Stimulated activated effector memory CD8-positive, alpha-beta T cell treated with anti-CD3 and anti-CD28 coated beads, Interleukin-12 subunit alpha, Interleukin-12 subunit beta, amount 100 ng/mL, for 72 hours (primary cell): Measurements from ENCODE around the gene GNAQ.

Experiments
- ATAC-seq: fragments of 150-1000 bp; cut with Tn5 transposase; 2 replicates; pipeline ENCODE4 v1.10.0; 2021
- DNase-seq, 2 donors: peaks; one replicate each; pipeline ENCODE4 v3.0.0; 2021 to 2022; ENCODE audit warnings: low spot score in 2 of 2
- H3K27ac Mint-ChIP-seq: one replicate; pipeline ENCODE4 v1.8.0; 2022; ENCODE audit warnings: mild to moderate bottlenecking, mixed read lengths
- H3K36me3 Mint-ChIP-seq: one replicate; pipeline ENCODE4 v1.8.0; 2022; ENCODE audit warnings: mild to moderate bottlenecking, mixed read lengths
- H3K4me1 Mint-ChIP-seq: one replicate; pipeline ENCODE4 v1.8.0; 2022; ENCODE audit warnings: mixed read lengths
- H3K4me3 Mint-ChIP-seq: one replicate; pipeline ENCODE4 v1.8.0; 2022; ENCODE audit warnings: mild to moderate bottlenecking, mixed read lengths
- H3K9me3 Mint-ChIP-seq: one replicate; pipeline ENCODE4 v1.8.0; 2022; ENCODE audit warnings: mixed read lengths

Gene GNAQ

DNA sequence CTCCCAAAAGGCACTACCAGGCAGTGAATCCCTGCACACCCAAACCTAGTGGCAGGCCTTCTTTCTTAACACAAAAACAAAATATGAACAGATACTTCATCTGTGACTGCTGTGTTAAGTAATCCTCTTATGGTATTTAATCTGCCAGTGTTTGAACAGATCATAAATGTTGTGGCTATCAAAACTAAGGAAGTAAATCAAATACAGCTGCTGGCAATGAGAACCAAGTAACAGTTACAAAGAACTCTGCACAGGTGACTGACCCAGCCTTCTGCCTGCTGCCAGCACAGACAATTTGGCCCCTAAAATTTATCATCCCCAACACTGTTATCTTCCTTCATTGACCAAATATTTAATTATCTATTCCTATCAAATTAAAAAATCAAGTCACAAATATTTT is 78.0 kb downstream of the GNAQ start:
- no peak overlapping the region for H3K27ac Mint-ChIP-seq
- ATAC-seq (no peak), DNase-seq (no peak)
- no peaks in the 10 kb centered on the region for H3K9me3 Mint-ChIP-seq
- H3K4me1 Mint-ChIP-seq, result peaks cover 9% of the 10 kb centered on the region
- no peaks in the 10 kb centered on the region for H3K36me3 Mint-ChIP-seq
- no peak overlapping the region for H3K4me3 Mint-ChIP-seq

DNA sequence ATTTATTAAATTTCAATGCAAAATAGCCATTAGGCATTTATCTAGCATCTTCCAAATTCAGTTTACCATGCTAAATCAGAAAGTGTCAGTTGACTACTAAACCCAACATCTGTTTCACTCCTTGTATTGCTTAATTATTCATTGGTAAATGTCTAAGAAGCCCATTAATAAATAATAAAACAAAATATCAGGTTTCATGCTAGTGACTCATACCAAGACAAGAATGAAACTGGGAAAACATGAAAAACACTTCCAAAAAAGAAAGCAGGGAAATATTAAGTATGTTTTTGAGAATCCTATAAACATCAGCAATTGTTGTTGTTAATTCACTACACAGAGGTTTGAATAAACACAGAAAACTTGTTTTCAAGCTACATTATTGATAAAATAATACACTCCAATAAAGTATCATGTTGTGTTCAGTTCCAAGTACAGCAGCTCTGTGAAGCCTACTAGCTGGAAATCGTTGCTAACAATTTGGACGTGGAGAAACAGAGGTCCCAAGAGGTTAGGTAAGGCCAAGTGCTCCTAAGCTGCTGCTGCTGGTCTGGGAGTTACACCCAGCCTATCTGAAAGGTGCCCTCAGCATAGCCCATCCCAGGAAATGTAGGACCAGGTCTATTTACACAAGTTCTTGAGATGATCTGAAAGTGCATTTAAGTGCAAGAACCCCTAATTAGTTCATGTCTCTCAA is 78.8 kb downstream of the GNAQ start:
- ATAC-seq (no peak), DNase-seq (no peak)
- Mint-ChIP-seq H3K27ac (no peak overlapping the region), H3K4me3 (no peak overlapping the region), H3K9me3 (no peaks in the 10 kb centered on the region), H3K4me1 (peaks cover 6% of the 10 kb centered on the region), H3K36me3 (no peaks in the 10 kb centered on the region)

DNA sequence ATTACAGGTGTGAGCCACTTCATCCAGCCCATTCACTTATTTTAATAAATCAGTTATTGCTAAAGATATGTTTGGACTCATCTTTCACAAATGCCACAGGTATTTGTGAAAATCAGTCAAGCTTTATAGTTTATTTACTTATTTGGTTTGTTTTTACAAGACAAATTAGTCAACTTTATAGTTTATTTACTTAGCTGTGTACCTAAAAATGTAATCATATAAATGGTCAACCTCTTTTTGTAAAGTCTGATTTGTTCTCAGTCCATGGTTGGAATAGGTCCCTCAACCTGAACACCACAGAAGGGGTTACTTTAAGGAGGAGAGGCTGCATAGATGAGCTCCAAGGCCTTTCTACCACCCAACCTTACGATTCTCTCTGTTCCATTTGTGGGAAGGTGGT is 80.2 kb downstream of the GNAQ start:
- H3K9me3 Mint-ChIP-seq, result no peaks in the 10 kb centered on the region
- no peak overlapping the region for H3K4me3 Mint-ChIP-seq
- ATAC-seq, result no peak
- no peak for DNase-seq
- H3K27ac Mint-ChIP-seq, result no peak overlapping the region
- peaks cover 4% of the 10 kb centered on the region for H3K4me1 Mint-ChIP-seq
- H3K36me3 Mint-ChIP-seq, result no peaks in the 10 kb centered on the region

DNA sequence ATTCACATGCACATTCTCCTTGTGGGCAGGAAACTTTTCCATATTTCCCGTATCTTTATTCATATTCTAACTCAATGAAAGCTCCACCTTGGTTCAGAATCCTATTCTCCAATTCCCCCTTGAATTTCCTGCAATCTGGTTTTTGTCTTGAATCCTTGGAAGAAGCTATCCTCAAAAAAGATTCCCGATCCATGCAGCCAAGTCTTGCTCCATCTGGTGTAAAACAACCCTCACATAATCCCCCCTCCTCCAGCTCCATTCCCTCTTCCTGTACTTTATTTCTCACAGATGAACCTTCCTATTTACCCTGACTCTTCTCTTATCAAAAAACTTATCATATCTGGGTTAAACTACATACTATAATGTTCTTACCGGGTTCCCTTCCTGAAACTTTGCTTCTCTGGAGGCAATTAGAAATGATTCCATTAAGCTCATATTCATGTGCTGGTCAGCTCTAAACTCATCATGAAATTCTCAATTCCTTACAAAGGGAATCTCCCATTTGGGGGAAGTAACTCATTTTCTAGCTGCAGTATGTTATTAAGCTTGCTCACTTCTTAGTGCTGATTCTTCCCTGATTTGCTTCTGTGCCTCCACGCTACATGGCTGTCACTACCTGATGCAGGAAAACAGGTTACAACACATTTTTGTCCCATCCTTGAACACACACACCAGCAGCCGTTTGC is 81.7 kb downstream of the GNAQ start:
- H3K36me3 Mint-ChIP-seq, result no peaks in the 10 kb centered on the region
- no peaks in the 10 kb centered on the region for H3K9me3 Mint-ChIP-seq
- no peak overlapping the region for H3K4me3 Mint-ChIP-seq
- ATAC-seq (no peak), DNase-seq (no peak)
- peaks cover 4% of the 10 kb centered on the region for H3K4me1 Mint-ChIP-seq
- no peak overlapping the region for H3K27ac Mint-ChIP-seq

DNA sequence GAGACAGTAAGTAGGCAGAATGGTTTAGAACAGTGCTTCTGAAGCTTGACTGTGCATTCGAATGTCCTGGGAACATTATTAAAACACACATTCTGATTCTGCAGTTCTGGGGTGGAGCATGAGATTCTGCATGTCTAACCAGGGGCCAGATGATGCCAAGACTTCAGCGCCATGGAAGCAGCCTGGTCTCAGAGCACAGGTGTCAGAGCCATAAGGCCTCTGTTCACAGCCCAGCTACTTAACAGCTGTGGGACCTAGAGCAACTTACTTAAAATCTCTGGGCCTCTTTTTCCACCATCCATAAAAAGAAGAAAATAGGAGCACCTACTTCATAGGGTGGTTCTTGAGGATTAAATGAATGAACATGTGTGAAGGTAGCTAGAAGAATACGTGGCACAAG is 84.0 kb downstream of the GNAQ start:
- Mint-ChIP-seq H3K9me3 (no peaks in the 10 kb centered on the region), H3K36me3 (no peaks in the 10 kb centered on the region), H3K4me3 (no peak overlapping the region), H3K4me1 (peaks cover 4% of the 10 kb centered on the region), H3K27ac (no peak overlapping the region)
- ATAC-seq (no peak), DNase-seq (no peak)

DNA sequence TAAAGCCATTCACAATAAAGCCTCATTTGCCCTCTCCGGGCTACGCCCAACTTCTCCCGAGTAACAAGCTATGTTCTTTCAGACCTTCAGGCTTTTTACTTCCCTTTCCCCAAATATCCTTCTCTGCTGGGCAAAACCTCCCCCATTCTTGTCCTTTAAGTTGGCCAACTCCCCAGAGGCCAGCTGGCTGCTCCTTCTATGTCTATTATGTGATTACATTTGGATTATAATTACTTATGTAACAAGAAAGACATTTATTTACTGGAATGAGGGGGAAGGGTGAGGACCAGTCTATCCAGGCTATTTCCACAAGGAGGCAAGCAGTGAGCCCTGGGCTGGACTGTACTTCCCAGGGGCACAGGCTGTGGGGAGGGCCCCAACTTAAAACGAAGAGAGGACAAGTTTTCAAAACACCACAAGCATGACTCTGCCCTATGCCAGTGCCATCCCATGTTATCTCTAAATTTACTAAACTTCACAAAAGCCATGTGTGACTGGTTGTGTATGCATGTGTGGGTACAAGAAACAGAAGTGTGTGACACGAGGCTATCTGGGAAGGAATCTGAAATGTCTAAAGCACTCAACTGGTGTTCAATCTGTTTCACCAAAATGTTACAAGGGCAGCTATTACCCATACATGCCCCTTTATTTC is 84.5 kb downstream of the GNAQ start:
- H3K4me1 Mint-ChIP-seq, result peaks cover 4% of the 10 kb centered on the region
- H3K36me3 Mint-ChIP-seq, result no peaks in the 10 kb centered on the region
- H3K4me3 Mint-ChIP-seq, result no peak overlapping the region
- DNase-seq (no peak), ATAC-seq (no peak)
- H3K9me3 Mint-ChIP-seq, result no peaks in the 10 kb centered on the region
- no peak overlapping the region for H3K27ac Mint-ChIP-seq

DNA sequence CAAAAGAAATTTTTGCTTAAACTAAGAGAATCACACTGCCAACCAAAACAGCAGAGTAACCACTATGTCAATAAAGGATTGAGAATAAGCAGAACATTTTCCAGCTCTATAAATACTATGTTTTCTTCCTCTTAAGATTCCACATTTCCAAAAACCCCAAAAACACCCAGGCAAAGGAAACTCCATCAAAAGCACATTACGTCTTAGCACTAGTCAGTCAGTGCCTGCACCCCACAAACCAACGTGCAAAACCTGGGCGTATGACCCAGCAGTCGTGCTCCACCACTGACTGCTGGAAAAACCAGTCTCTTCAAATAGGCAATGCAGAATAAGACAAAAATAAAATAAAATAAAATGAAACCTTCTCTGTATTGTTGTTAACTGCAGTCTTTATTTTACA is 85.3 kb downstream of the GNAQ start:
- Mint-ChIP-seq H3K36me3 (no peaks in the 10 kb centered on the region), H3K27ac (no peak overlapping the region), H3K9me3 (no peaks in the 10 kb centered on the region), H3K4me1 (peaks cover 4% of the 10 kb centered on the region), H3K4me3 (no peak overlapping the region)
- DNase-seq (no peak), ATAC-seq (no peak)

DNA sequence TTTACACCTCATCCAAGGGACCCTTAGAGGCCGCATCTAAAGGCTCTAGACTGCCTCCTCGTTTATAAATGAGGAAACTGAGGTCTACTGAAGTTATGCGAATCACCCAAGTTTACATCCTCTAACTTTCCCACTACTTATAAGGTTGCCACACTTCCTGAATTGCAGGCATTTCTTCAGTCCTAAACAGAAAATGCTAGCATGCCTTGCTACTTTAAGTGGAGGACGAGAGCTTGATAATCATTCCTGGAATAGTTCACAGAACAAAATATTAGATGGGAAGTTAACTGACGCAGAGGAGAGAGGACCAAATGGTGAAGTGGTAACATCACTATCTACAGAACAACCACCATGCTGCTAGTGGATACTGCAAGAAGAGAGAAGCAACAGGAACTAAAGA is 85.8 kb downstream of the GNAQ start:
- ATAC-seq, result no peak
- H3K4me3 Mint-ChIP-seq, result no peak overlapping the region
- no peaks in the 10 kb centered on the region for H3K9me3 Mint-ChIP-seq
- H3K4me1 Mint-ChIP-seq, result peaks cover 4% of the 10 kb centered on the region
- H3K36me3 Mint-ChIP-seq, result no peaks in the 10 kb centered on the region
- H3K27ac Mint-ChIP-seq, result no peak overlapping the region
- no peak for DNase-seq

DNA sequence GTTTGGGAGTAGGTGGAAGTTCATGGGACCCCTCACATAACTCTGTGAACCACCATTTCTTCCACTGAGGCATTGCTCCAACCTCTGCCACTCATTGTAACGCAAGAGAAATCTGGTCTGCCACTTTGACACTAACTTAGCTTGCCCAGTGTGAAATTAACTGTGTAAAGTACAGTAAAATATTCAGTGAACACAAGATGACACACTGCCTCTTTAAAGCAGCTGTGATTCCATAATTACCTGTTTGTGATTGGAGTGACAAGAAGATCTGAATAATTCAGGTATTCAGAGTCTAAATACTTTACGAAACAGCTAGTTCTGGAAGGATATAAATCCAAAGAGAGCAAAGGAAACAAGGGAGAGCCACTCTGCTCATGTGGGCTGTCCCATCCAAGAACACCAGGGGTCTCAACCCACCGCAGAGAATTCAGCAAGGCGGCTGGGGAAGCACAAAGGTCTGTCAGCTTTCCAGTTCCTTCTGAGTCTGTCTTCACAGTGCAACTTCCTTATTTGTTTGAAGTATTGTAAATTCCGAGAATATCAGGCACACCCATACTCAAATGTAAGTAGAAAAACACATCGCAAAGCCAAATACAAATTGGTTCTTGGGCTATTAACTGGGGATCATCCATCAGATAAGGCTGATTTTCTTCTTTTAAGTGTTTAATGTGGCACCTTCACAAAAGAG is 86.9 kb downstream of the GNAQ start:
- DNase-seq (no peak), ATAC-seq (no peak)
- H3K9me3 Mint-ChIP-seq, result no peaks in the 10 kb centered on the region
- no peak overlapping the region for H3K27ac Mint-ChIP-seq
- H3K4me1 Mint-ChIP-seq, result peaks cover 4% of the 10 kb centered on the region
- H3K36me3 Mint-ChIP-seq, result no peaks in the 10 kb centered on the region
- H3K4me3 Mint-ChIP-seq, result no peak overlapping the region

DNA sequence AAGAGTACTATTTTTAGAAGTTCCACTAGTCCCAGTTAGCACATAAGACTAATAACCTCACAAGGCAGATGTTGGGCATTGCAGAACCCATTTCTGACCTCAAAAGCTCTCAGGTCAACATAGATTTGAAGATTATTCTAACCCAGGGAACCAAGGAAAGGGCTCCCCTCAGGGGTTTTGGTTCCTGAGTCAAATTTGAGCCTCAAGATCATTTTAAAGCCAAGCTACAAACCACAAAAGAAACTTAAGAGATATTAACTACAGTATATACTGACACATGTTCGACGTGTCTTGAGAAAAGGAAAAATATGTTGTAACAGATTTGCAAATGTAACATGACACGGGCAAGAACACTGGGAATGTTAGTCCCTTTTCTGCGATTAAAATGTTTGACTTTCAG is 88.6 kb downstream of the GNAQ start:
- Mint-ChIP-seq H3K27ac (no peak overlapping the region), H3K4me1 (peaks cover 9% of the 10 kb centered on the region), H3K4me3 (no peak overlapping the region), H3K9me3 (no peaks in the 10 kb centered on the region), H3K36me3 (no peaks in the 10 kb centered on the region)
- no peak for ATAC-seq
- DNase-seq, result no peak

DNA sequence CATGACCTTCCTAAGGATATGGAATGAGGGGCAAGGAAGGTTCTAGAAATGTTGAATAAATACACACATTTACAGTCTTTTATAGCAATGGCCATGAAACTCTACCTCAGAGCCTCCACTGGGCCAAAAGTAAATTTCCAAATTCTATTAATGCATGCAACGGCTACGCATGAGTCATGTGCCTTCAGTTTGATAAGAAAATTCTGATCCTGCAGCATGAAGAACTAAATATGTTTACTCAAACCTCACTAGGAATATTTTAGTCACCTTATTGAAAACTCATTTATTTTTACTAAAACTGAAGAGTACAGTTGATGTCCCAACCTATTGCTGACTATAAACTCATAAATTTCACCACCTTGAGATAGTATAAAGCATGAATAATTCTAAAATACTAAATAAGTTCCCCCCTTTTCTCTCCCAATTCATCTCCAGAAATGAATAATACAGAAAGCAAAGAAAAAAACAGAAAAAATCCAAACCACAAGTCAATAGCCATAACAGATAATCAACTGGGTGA is 92.4 kb downstream of the GNAQ start:
- H3K4me1 Mint-ChIP-seq, result peaks cover 5% of the 10 kb centered on the region
- H3K27ac Mint-ChIP-seq, result no peak overlapping the region
- no peaks in the 10 kb centered on the region for H3K36me3 Mint-ChIP-seq
- ATAC-seq (no peak), DNase-seq (no peak)
- no peaks in the 10 kb centered on the region for H3K9me3 Mint-ChIP-seq
- H3K4me3 Mint-ChIP-seq, result no peak overlapping the region

DNA sequence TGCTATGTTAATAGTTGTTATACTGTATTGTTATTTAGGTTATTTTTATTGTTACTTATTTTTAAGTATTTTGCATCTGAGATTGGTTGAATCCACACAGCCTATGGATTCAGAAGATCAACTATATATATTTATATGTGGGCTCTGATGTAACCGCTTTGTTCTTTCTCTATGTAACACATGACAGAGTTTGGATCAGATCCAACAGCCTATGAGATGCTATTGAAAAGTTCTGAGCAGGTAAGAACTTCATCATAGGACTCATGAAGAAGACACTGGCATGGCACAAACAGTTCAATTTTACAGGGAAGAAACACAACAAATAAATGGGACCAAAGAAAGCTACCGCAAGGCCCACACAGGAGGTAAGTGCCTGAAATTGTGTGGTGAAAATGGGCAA is 93.4 kb downstream of the GNAQ start:
- ATAC-seq (no peak), DNase-seq (no peak)
- H3K36me3 Mint-ChIP-seq, result no peaks in the 10 kb centered on the region
- H3K4me1 Mint-ChIP-seq, result peaks cover 5% of the 10 kb centered on the region
- H3K9me3 Mint-ChIP-seq, result no peaks in the 10 kb centered on the region
- H3K27ac Mint-ChIP-seq, result no peak overlapping the region
- no peak overlapping the region for H3K4me3 Mint-ChIP-seq

DNA sequence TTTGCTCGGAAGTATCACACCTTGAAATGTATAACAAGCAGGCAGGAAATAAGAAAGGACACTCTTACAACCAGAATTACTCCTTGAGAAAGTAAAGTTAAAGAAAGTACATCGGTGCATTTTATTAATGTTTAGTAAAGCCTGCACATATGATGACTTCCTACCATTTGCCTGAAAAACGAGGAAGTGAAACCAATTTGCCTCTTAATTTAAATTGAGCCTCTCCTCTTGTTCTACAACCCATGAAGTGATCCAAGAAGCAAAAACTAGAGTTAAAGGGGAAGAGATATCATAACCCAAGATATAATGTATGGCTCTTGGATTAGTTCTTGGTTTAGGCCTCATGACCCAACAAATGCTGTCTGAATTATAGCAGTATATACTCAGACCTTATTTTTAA is 95.6 kb downstream of the GNAQ start:
- Mint-ChIP-seq H3K4me1 (peaks cover 5% of the 10 kb centered on the region), H3K9me3 (no peaks in the 10 kb centered on the region), H3K4me3 (no peak overlapping the region), H3K27ac (no peak overlapping the region), H3K36me3 (no peaks in the 10 kb centered on the region)
- ATAC-seq (no peak), DNase-seq (no peak)

DNA sequence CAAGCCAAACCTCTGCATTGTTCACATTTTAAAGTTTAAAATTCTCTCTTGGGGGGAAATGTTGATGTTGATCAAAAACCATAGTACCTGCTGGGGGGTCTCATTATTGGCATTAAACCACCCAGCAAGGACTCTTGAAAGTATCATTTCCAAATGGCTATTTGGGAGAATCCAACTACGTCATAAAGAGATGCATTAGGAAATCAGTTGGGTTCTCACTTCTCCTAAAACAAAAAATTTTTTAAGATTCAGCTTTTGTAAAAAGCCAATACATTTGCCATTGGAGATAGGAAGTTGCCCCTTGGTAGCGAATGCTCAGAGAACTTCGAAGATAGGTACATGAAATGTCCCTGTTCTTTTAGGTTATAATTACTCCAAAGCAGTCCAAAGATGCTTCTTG is 96.4 kb downstream of the GNAQ start:
- Mint-ChIP-seq H3K4me3 (no peak overlapping the region), H3K36me3 (no peaks in the 10 kb centered on the region), H3K4me1 (peaks cover 5% of the 10 kb centered on the region), H3K27ac (no peak overlapping the region), H3K9me3 (no peaks in the 10 kb centered on the region)
- DNase-seq (no peak), ATAC-seq (no peak)

DNA sequence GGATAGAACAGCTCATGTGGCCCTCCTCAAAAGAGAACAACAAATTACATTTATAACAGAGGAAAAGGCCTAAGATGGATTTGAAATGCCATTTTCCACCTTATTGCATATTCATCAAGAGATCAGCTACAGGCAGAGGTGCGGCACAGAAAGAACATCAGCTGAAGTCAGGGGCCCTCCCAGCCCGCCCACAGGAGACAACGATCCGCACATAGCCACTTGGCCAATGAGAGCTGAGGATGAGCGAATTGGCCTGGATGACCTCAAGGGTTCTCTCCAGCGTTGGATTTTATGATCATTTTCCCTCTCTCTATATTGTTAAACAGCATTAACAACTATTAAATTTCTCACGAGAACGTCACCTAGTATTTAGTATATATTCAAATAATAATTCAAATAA is 97.6 kb downstream of the GNAQ start:
- Mint-ChIP-seq H3K4me1 (peaks cover 5% of the 10 kb centered on the region), H3K9me3 (no peaks in the 10 kb centered on the region), H3K4me3 (no peak overlapping the region), H3K27ac (no peak overlapping the region), H3K36me3 (peaks cover 6% of the 10 kb centered on the region)
- DNase-seq (no peak), ATAC-seq (no peak)
